Caki2 (cell line): ENCODE measurements around the gene PPP2R2C. TPM values are rescaled to one million over a fixed set of nuclear protein-coding genes. Genes with fewer than 3 reads are reported as not detected.

Experiments used
- DNase-seq: peaks from one replicate; pipeline ENCODE4 v3.0.0-alpha.2; 2015; ENCODE audit warnings: low read depth
- in situ Hi-C: cut with HindIII; loops from 2 replicates; pipeline ENCODE4 v1.10.0; 2016; ENCODE audit warnings: low sequenced_read_pairs, low pct_unique_long_range_greater_than_20kb, mixed read lengths
- total RNA-seq: library from RNA; depleted of rRNA; stranded (reverse); fragments of >200 nt; shearing (Covaris generic); gene quantifications from 2 replicates; pipeline ENCODE4 v1.2.3, GENCODE V29; 2014; ENCODE audit warnings: low replicate concordance

Gene PPP2R2C
- total RNA-seq, 1 experiment from 2014 or later = 51.9 TPM

- DNase-seq = no peak
- in situ Hi-C loops = no loop called here
Measured at GRCh38 chr4:6366581-6366980, 105.8 kb downstream of the PPP2R2C start.

- in situ Hi-C loops = no loop called here
- DNase-seq = no peak
Measured at GRCh38 chr4:6365545-6366086, 106.8 kb downstream of the PPP2R2C start.

GRCh38 chr4:6364581-6364980 is 107.8 kb downstream of the PPP2R2C start:
- in situ Hi-C loops = no loop called here
- DNase-seq = no peak

GRCh38 chr4:6364146-6364545 is 108.3 kb downstream of the PPP2R2C start:
- DNase-seq = no peak
- in situ Hi-C loops = no loop called here

GRCh38 chr4:6362896-6363295 is 109.5 kb downstream of the PPP2R2C start:
- no peak for DNase-seq
- in situ Hi-C loops = no loop called here

GRCh38 chr4:6362243-6362885 is 110.0 kb downstream of the PPP2R2C start:
- in situ Hi-C loops = no loop called here
- no peak for DNase-seq

GRCh38 chr4:6361076-6361784 is 111.2 kb downstream of the PPP2R2C start:
- in situ Hi-C loops = no loop called here
- DNase-seq = no peak

GRCh38 chr4:6360385-6360784 is 112.0 kb downstream of the PPP2R2C start:
- DNase-seq = no peak
- in situ Hi-C loops = no loop called here

GRCh38 chr4:6359536-6360308 is 112.7 kb downstream of the PPP2R2C start:
- no peak for DNase-seq
- in situ Hi-C loops = no loop called here

GRCh38 chr4:6357476-6357875 is 114.9 kb downstream of the PPP2R2C start:
- in situ Hi-C loops = no loop called here
- DNase-seq = no peak

GRCh38 chr4:6356076-6356560 is 116.3 kb downstream of the PPP2R2C start:
- in situ Hi-C loops = no loop called here
- no peak for DNase-seq

- no peak for DNase-seq
Measured at GRCh38 chr4:6355052-6355451, 117.4 kb downstream of the PPP2R2C start.

GRCh38 chr4:6354626-6355025 is 117.8 kb downstream of the PPP2R2C start:
- no peak for DNase-seq
- in situ Hi-C loops = no loop called here

More at GRCh38 chr4:6355052-6355451, 117.4 kb downstream of the PPP2R2C start:
- in situ Hi-C loops = no loop called here

GRCh38 chr4:6354119-6354518 is 118.3 kb downstream of the PPP2R2C start:
- in situ Hi-C loops = no loop called here
- no peak for DNase-seq

GRCh38 chr4:6352031-6352692 is 120.3 kb downstream of the PPP2R2C start:
- in situ Hi-C loops = no loop called here
- DNase-seq = no peak

GRCh38 chr4:6351246-6352000 is 121.0 kb downstream of the PPP2R2C start:
- DNase-seq = no peak
- in situ Hi-C loops = no loop called here

- in situ Hi-C loops = no loop called here
- no peak for DNase-seq
Measured at GRCh38 chr4:6350646-6351045, 121.8 kb downstream of the PPP2R2C start.
